Measurements from ENCODE around the gene CCNY. TPM values are rescaled to one million over a fixed set of nuclear protein-coding genes. Genes with fewer than 3 reads are reported as not detected.

CCNY gene
- total RNA-seq, 1 experiment from 2014 or later, result 122 TPM

- intact Hi-C loops (cut with micrococcal nuclease; ENCODE audit: unreplicated experiment), result no loop called here
- H3K27ac Mint-ChIP-seq (ENCODE audit: unreplicated experiment), result no peak overlapping the region
- H3K4me3 Mint-ChIP-seq (ENCODE audit: unreplicated experiment), result no peak overlapping the region
- H3K9me3 ChIP-seq, result no peaks in the 10 kb centered on the region
- no peak overlapping the region for H3K4me3 ChIP-seq (ENCODE audit: low read depth, low read length)
- POLR2A ChIA-PET, result no interaction called here
- H3K27me3 ChIP-seq (replicated peaks; ENCODE audit: control insufficient read depth, insufficient read depth, low read length), result no peaks in the 10 kb centered on the region
- DNase-seq, result no peak
- H3K36me3 Mint-ChIP-seq (ENCODE audit: insufficient read depth, unreplicated experiment), result peaks cover 7% of the 10 kb centered on the region
- H3K27me3 Mint-ChIP-seq (ENCODE audit: insufficient read depth, unreplicated experiment), result no peaks in the 10 kb centered on the region
- H3K4me1 Mint-ChIP-seq (ENCODE audit: low read depth, unreplicated experiment), result peaks cover 43% of the 10 kb centered on the region
- no peaks in the 10 kb centered on the region for H3K9me3 Mint-ChIP-seq (ENCODE audit: unreplicated experiment)
- no peak for TF ChIP-seq CTCF (IDR thresholded peaks at IDR 0.05; ENCODE audit: insufficient read depth in 1 of 2, low read depth in 1 of 2, low read length in 1 of 2, severe bottlenecking in 1 of 2, unreplicated experiment in 1 of 2)
- BruUV-seq (replicated peaks), result no TSS peak
- H3K36me3 ChIP-seq (ENCODE audit: control insufficient read depth, insufficient read depth, low read length), result no peaks in the 10 kb centered on the region; the same call in none of the 2 replicates
- CTCF ChIA-PET, result no interaction called here
- peaks cover 18% of the 10 kb centered on the region for H3K4me1 ChIP-seq
Measured at GRCh38 chr10:35347899-35348608, 11.7 kb downstream of the CCNY start.

DNA sequence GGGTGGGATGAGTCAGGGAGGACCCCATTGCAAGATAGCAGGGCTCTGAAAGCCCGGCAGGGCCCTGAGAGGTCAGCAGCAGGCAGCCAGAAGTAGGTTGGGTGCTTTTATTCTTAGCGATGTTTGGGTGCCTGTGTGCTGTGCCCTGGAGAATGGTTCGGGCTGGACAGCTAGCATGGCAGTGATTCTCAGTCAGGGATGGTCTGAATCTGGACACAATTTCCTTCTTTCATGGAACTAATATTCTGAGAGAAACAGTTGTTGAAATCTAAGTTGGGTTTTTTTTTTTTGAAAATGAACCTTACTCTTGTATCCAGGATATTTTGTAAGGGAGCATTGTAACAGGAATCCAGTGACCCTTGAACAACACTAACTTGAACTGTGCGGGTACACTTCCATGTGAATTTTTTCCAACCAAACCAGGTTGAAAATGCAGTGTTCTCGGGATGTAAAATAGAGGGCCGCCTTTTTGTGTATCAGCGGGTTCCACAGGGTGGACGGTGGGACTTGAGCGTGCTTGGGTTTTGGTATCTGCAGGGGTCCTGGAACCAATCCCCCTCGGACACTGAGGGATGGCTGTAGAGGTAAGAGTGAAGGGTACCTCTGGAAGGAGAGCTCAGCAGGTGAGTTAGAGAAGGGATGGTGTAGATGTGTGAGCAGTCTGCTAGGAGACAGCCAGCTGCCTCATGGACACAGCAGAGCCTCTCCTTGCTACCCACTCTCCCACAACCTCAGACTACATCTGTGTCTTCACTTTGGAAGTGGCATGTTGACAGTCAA is 12.5 kb downstream of the CCNY start:
- H3K4me3 Mint-ChIP-seq (ENCODE audit: unreplicated experiment), result no peak overlapping the region
- H3K4me3 ChIP-seq (ENCODE audit: low read depth, low read length), result no peak overlapping the region
- intact Hi-C loops (cut with micrococcal nuclease; ENCODE audit: unreplicated experiment), result no loop called here
- ChIA-PET CTCF (no interaction called here), POLR2A (no interaction called here)
- H3K36me3 ChIP-seq (ENCODE audit: control insufficient read depth, insufficient read depth, low read length), result no peaks in the 10 kb centered on the region; the same call in none of the 2 replicates
- no peaks in the 10 kb centered on the region for H3K27me3 Mint-ChIP-seq (ENCODE audit: insufficient read depth, unreplicated experiment)
- H3K27ac Mint-ChIP-seq (ENCODE audit: unreplicated experiment), result no peak overlapping the region
- H3K9me3 Mint-ChIP-seq (ENCODE audit: unreplicated experiment), result no peaks in the 10 kb centered on the region
- TF ChIP-seq CTCF (IDR thresholded peaks at IDR 0.05; ENCODE audit: insufficient read depth in 1 of 2, low read depth in 1 of 2, low read length in 1 of 2, severe bottlenecking in 1 of 2, unreplicated experiment in 1 of 2), result no peak
- DNase-seq, result no peak
- BruUV-seq (replicated peaks), result no TSS peak
- H3K4me1 ChIP-seq, result peaks cover 18% of the 10 kb centered on the region
- peaks cover 43% of the 10 kb centered on the region for H3K4me1 Mint-ChIP-seq (ENCODE audit: low read depth, unreplicated experiment)
- peaks cover 7% of the 10 kb centered on the region for H3K36me3 Mint-ChIP-seq (ENCODE audit: insufficient read depth, unreplicated experiment)
- H3K27me3 ChIP-seq (replicated peaks; ENCODE audit: control insufficient read depth, insufficient read depth, low read length), result no peaks in the 10 kb centered on the region
- no peaks in the 10 kb centered on the region for H3K9me3 ChIP-seq

DNA sequence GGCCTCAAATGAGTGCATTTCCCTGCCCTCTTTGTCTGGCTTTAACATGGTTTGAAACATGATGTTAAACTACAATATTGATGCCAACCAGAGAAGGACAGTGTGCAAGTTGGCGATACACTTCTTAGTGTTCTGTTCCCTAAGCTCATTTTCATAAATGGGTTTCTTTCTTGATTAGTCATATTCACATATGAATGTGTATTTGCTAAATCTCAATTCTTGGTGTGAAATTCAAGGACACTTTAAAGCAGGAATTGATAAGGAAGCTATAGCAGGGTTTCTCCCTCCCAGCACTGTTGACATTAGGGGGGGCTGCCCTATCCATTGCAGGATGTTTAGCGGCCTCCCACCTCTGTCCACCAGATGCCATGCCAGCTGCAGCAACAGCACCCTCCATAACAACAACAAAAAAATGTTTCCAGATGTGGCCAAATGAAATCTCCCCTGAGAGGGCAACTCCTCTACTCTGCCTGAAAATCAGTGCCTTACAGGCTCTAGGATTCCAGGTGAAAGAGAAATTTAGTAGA is 13.1 kb downstream of the CCNY start:
- Histone ChIP-seq H3K4me1 (peaks cover 18% of the 10 kb centered on the region), H3K36me3 (ENCODE audit: control insufficient read depth, insufficient read depth, low read length) (no peaks in the 10 kb centered on the region; the same call in none of the 2 replicates), H3K27me3 (replicated peaks; ENCODE audit: control insufficient read depth, insufficient read depth, low read length) (no peaks in the 10 kb centered on the region), H3K4me3 (ENCODE audit: low read depth, low read length) (no peak overlapping the region), H3K9me3 (no peaks in the 10 kb centered on the region)
- no peak for TF ChIP-seq CTCF (IDR thresholded peaks at IDR 0.05; ENCODE audit: insufficient read depth in 1 of 2, low read depth in 1 of 2, low read length in 1 of 2, severe bottlenecking in 1 of 2, unreplicated experiment in 1 of 2)
- H3K4me3 Mint-ChIP-seq (ENCODE audit: unreplicated experiment), result no peak overlapping the region
- no peaks in the 10 kb centered on the region for H3K9me3 Mint-ChIP-seq (ENCODE audit: unreplicated experiment)
- no TSS peak for BruUV-seq (replicated peaks)
- ChIA-PET CTCF (interaction anchor here (0.6 kb wide), 1 partner anchor 109 kb away, joined by 3 read pairs; no protein-coding TSS in a partner anchor), POLR2A (no interaction called here)
- H3K27me3 Mint-ChIP-seq (ENCODE audit: insufficient read depth, unreplicated experiment), result no peaks in the 10 kb centered on the region
- intact Hi-C loops (cut with micrococcal nuclease; ENCODE audit: unreplicated experiment), result no loop called here
- peaks cover 43% of the 10 kb centered on the region for H3K4me1 Mint-ChIP-seq (ENCODE audit: low read depth, unreplicated experiment)
- H3K36me3 Mint-ChIP-seq (ENCODE audit: insufficient read depth, unreplicated experiment), result peaks cover 7% of the 10 kb centered on the region
- H3K27ac Mint-ChIP-seq (ENCODE audit: unreplicated experiment), result no peak overlapping the region
- no peak for DNase-seq

Measured in Caco-2 (cell line).